Activated naive CD8-positive, alpha-beta T cell treated with anti-CD3 and anti-CD28 coated beads, Interleukin-2, amount 10 ng/mL, durations not matched to agents 7 days and 5 days (primary cell): ENCODE measurements around the gene CA6. TPM values are rescaled to one million over a fixed set of nuclear protein-coding genes. Genes with fewer than 3 reads are reported as not detected.
"Not testable (repeated sequence)": the region's sequence is repeated elsewhere in the genome, so short reads cannot be mapped to it uniquely, and the experiment has no call there.

Experiments
- ATAC-seq: fragments of 150-1000 bp; cut with Tn5 transposase; one replicate; pipeline ENCODE4 v1.10.0; 2021; ENCODE audit warnings: low read depth, moderate library complexity
- POLR2A ChIA-PET: fragments of 350-600 bp; sonication (Branson Sonifier 250); formaldehyde crosslinking; loops from one replicate; lab custom pipeline; 2021; ENCODE audit warnings: antibody characterized with exemption; lab: Charles Lee
- DNase-seq: peaks from one replicate; pipeline ENCODE4 v3.0.0; 2021
- H3K27ac Mint-ChIP-seq: one replicate; pipeline ENCODE4 v1.8.0; 2022; ENCODE audit warnings: mild to moderate bottlenecking, mixed read lengths
- H3K27me3 Mint-ChIP-seq: one replicate; pipeline ENCODE4 v1.8.0; 2022; ENCODE audit warnings: mild to moderate bottlenecking, moderate library complexity, mixed read lengths
- H3K36me3 Mint-ChIP-seq: one replicate; pipeline ENCODE4 v1.8.0; 2021; ENCODE audit warnings: mild to moderate bottlenecking, mixed read lengths
- H3K4me1 Mint-ChIP-seq: one replicate; pipeline ENCODE4 v1.8.0; 2021; ENCODE audit warnings: mixed read lengths
- H3K4me3 Mint-ChIP-seq: one replicate; pipeline ENCODE4 v1.8.0; 2022; ENCODE audit warnings: mild to moderate bottlenecking, moderate library complexity, mixed read lengths
- H3K9me3 Mint-ChIP-seq: one replicate; pipeline ENCODE4 v1.8.0; 2021; ENCODE audit warnings: mixed read lengths
- total RNA-seq, 2 experiments: library from RNA; stranded (reverse); gene quantifications; one replicate each; pipeline ENCODE4 v1.2.3, GENCODE V29; 2021

CA6 gene
- total RNA-seq, 2 experiments from 2014 or later, result 37.3 to 41.8 TPM

DNA sequence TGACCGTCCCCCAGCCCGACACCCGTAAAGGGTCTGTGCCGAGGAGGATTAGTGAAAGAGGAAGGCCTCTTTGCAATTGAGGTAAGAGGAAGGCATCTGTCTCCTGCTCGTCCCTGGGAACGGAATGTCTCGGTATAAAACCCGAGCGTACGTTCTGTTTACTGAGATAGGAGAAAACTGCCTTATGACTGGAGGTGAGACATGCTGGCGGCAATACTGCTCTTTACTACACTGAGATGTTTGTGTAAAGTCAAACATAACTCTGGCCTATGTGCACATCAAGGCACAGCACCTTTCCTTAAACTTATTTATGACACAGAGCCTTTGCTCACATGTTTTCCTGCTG is 56.5 kb downstream of the CA6 start:
- POLR2A ChIA-PET, H3K27ac Mint-ChIP-seq, H3K4me3 Mint-ChIP-seq, H3K27me3 Mint-ChIP-seq, ATAC-seq, H3K36me3 Mint-ChIP-seq, DNase-seq, H3K9me3 Mint-ChIP-seq: not testable (repeated sequence)
- H3K4me1 Mint-ChIP-seq, result peaks cover 17% of the 10 kb centered on the region

DNA sequence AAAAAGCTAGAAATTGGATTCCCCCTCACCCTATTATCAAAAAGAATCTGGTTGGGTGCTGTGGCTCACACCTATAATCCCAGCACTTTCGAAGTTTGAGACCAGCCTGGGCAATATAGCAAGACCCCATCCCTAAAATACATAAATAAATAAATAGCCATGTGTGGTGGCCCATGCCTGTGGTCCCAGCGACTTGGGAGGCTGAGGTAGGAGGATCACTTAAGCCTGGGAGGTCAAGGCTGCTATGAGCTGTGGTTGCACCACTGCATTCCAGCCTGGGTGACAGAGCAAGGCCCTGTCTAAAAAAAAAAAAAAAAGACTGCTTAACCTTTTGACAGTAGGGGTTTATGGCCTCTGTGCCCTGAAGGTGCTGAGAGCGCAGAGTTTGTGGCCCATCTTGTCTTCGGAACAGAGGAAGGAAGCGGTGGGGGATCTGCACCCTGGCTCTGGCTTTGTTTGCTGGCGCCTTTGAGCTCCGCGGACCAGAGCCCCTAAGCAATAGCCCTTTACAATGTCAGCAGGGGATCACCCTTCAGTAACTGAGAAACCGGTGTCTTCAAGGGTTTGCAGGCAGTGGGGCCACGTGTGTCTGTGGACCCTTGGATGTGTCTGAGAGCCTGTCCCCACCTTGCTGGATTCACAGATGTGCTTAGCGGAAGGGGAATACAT is 58.5 kb downstream of the CA6 start:
- POLR2A ChIA-PET, result interaction anchor here (0.7 to 2.9 kb wide), 19 partner anchors 15 to 145 kb away, joined by 3 to 32 read pairs (median 8); partner anchors contain the start of gene ENO1
- Mint-ChIP-seq H3K36me3 (no peaks in the 10 kb centered on the region), H3K4me3 (peak overlapping the region; percentile 77), H3K4me1 (peaks cover 17% of the 10 kb centered on the region), H3K9me3 (no peaks in the 10 kb centered on the region), H3K27me3 (peaks cover 3% of the 10 kb centered on the region), H3K27ac (peak overlapping the region; percentile 81)
- ATAC-seq (peak; percentile 80), DNase-seq (peak; percentile 53)

DNA sequence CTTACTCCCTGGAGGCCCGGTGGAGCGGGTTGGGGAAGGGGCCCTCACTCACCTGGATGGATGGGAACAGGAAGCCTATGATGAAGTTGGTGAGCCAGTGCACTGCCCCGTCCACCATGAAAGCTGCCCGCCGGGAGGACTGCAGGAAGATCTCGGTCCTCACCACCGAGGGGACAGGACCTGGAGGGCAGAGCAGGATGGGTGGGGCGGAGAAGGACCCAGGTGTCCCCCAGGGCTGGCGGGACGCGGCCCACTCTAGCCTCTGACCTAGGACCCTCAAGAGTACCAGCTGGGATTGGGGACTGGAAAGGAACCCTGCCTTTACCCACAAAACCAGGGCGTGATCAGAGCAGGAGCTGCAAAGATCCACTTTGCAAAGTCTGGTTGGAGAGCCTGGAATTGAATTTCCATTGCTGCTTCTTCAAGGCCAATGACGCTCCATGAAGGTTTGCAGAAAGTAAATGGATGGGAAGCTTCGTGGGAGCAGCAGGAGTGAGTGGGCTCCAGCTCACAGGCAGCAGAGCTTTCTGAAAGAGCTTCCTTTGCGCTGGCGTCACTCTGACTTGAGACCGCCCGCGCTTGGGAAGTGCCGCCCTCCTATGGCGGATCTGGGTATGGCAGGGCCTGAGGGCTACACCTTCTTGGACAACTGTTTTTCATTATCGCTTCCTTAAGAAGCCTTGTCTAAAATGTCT is 59.2 kb downstream of the CA6 start:
- DNase-seq (peak; percentile 94), ATAC-seq (peak; percentile 76)
- Mint-ChIP-seq H3K4me1 (peaks cover 17% of the 10 kb centered on the region), H3K4me3 (peak overlapping the region; percentile 77), H3K9me3 (no peaks in the 10 kb centered on the region), H3K27ac (peak overlapping the region; percentile 81), H3K36me3 (no peaks in the 10 kb centered on the region), H3K27me3 (peaks cover 3% of the 10 kb centered on the region)
- POLR2A ChIA-PET, result interaction anchor here (0.6 to 2.9 kb wide), 25 partner anchors 16 to 248 kb away, joined by 3 to 32 read pairs (median 6); partner anchors contain the start of genes CA6 and ENO1

DNA sequence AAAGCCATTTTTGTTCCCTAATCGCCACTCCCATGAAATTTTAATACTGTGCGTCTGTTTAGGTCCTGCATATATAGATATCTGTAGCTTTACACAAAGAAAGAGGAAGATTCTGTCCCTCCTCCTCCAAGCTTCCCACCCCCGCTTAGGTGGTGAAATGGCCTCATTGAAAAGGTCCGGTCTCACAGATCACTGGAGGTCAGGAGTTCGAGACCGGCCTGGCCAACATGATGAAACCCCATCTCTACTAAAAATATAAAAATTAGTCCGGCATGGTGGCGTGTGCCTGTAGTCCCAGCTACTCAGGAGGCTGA is 59.7 kb downstream of the CA6 start:
- Mint-ChIP-seq H3K27ac (no peak overlapping the region), H3K4me1 (peaks cover 17% of the 10 kb centered on the region), H3K9me3 (no peaks in the 10 kb centered on the region), H3K36me3 (no peaks in the 10 kb centered on the region), H3K4me3 (no peak overlapping the region), H3K27me3 (peaks cover 3% of the 10 kb centered on the region)
- POLR2A ChIA-PET, result interaction anchor here (0.6 to 2.9 kb wide), 20 partner anchors 16 to 248 kb away, joined by 3 to 32 read pairs (median 8); partner anchors contain the start of genes CA6 and ENO1
- ATAC-seq (no peak), DNase-seq (no peak)

DNA sequence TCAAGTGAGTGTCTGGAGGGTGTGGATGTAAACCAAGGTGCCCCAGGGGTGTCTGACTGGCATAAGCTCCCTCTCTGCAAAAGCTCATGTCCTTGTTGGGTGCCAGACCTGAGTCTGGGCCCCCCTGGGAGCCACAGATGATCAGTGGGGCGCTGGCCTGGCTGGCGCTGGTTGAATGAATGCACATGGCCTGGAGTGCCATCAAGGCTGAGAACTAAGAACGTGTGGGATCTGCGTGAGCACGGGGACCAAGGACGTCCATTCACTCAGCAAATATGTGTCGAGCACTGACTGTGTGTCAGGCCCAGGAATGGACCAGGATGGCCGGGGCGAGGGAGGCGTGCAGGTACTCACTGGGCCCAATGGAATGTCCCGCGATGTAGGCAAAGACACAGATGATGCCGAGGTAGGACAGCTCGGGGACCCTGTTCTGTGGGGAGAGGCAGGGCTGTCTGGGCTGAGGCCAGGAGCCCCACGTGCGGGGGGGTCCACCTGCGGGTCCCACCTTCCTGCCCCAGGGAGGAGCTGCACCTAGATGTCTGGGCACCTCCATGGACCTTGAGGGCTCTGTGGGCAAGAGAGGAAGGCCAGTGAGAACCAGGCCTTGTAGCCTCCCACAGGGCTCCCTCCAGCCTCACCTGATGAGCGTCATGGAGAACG is 61.4 kb downstream of the CA6 start:
- Mint-ChIP-seq H3K27ac (no peak overlapping the region), H3K9me3 (no peaks in the 10 kb centered on the region), H3K36me3 (no peaks in the 10 kb centered on the region), H3K4me1 (peaks cover 19% of the 10 kb centered on the region), H3K27me3 (peaks cover 8% of the 10 kb centered on the region), H3K4me3 (no peak overlapping the region)
- POLR2A ChIA-PET, result no interaction called here
- DNase-seq (no peak), ATAC-seq (no peak)

DNA sequence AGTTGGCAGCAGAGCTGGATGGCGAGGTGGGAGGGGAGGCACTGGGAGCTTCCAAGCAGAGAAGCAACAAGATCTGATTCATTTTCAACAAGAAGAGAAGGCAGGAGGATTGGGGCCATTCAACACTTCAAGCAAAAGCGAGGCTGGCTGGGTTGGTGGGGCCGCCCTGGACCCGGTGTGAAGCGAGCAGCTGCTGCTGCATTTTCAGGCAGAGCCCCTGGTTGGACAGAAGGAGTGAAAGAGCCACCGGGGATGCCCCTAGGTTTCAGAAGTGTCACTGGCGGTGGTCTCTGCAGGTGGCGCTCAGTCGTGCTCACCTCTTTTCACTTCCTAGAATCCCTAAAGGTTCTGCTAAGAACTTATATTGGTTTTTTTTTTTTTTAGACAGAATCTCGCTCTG is 62.6 kb downstream of the CA6 start:
- Mint-ChIP-seq H3K27ac (no peak overlapping the region), H3K36me3 (no peaks in the 10 kb centered on the region), H3K9me3 (no peaks in the 10 kb centered on the region), H3K4me1 (peaks cover 15% of the 10 kb centered on the region), H3K4me3 (no peak overlapping the region), H3K27me3 (peaks cover 12% of the 10 kb centered on the region)
- POLR2A ChIA-PET, result no interaction called here
- DNase-seq (no peak), ATAC-seq (no peak)

DNA sequence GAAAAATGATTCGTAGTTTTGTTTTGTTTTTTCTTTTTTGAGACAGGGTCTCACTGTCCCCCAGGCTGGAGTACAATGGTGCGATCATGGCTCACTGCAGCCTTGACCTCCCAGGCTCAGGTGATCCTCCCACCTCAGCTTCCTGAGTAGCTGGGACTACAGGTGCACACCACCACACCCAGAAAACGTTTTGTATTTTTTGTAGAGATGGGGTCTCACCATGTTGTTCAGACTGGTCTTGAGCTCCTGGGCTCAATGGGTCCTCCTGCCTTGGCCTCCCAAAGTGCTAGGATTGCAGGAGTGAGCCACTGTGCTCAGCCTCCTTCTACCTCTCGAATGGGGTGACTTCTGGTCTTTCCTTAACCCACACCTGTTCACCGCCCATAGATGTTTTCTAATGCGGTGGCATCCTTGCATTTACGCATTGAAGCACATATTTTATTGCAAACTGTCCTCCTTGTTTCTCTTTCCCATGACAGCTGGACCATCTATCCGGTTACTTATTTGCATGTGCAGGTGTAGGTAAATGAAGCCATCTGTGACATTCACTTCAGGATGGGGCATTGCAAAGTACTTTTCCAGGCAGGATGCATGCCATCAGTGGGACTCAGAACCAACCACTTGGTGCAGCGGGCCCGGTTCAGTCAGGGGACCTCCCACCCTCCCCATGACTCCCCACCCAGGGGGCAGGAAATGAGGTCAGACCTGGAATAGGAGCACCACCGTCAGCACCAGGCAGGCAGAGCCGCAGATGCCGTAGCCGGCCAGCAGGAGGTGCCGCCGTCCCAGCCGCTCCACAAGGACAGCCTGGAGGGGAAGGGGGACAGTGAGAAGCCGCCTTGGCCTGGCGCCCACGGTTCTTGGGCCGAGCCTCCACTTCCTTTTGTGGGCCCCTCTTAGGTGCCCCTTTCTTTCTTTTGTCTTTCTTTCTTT is 64.0 kb downstream of the CA6 start:
- POLR2A ChIA-PET, result no interaction called here
- ATAC-seq, result peak; percentile 31
- Mint-ChIP-seq H3K9me3 (no peaks in the 10 kb centered on the region), H3K36me3 (no peaks in the 10 kb centered on the region), H3K27me3 (peaks cover 12% of the 10 kb centered on the region), H3K4me3 (no peak overlapping the region), H3K27ac (no peak overlapping the region), H3K4me1 (peaks cover 5% of the 10 kb centered on the region)
- peak; percentile 55 for DNase-seq

DNA sequence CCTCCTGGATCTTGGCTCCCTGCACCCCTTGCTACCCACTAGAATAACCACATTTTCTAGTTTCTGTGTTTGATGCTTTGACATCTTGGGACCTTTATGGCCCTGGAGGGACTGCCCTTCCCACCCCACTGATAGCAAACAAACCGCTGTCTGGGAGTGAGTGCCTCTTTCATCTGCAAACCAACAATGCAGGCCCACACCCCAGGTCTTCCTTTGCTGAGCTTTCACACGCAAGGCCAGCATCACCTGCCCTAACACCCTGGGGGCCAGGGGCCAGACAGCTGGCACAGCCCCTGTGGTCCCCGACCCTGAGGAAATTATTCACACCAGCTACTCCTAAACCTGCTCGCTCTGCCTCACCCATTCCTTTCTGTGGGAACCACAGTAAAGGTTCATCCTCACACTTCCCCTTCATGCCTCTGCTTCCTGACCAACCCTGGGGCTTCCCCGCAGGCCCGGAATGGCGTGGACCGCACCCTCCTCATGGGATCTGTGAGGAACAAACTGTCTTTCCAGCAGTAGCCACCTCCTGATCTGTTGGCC is 65.2 kb downstream of the CA6 start:
- H3K36me3 Mint-ChIP-seq, result no peaks in the 10 kb centered on the region
- no peaks in the 10 kb centered on the region for H3K9me3 Mint-ChIP-seq
- POLR2A ChIA-PET, result no interaction called here
- no peak overlapping the region for H3K27ac Mint-ChIP-seq
- H3K4me3 Mint-ChIP-seq, result no peak overlapping the region
- DNase-seq (no peak), ATAC-seq (no peak)
- peaks cover 17% of the 10 kb centered on the region for H3K27me3 Mint-ChIP-seq
- peaks cover 3% of the 10 kb centered on the region for H3K4me1 Mint-ChIP-seq

DNA sequence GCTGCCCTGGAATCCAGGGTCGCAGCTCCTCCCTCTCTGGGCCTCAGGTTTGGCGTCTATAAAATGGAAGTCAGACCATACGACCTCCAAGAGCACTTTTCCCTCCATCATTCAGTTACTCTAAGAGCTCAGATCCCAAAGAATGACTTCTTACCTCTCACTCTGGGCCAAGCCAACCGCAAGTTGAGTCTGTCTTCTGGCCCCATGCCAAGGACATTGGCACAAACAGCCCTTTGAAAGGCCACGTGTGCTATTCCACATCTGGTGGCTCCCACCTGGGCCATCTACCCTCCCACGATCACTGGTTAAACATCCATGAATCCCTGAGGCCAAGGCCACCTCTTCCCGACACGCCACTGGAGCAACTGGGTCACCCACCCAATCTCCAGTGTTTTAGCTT is 68.2 kb downstream of the CA6 start:
- Mint-ChIP-seq H3K27ac (no peak overlapping the region), H3K4me1 (peaks cover 3% of the 10 kb centered on the region), H3K36me3 (no peaks in the 10 kb centered on the region), H3K4me3 (no peak overlapping the region), H3K27me3 (peaks cover 30% of the 10 kb centered on the region), H3K9me3 (no peaks in the 10 kb centered on the region)
- ATAC-seq (no peak), DNase-seq (no peak)
- POLR2A ChIA-PET, result no interaction called here

DNA sequence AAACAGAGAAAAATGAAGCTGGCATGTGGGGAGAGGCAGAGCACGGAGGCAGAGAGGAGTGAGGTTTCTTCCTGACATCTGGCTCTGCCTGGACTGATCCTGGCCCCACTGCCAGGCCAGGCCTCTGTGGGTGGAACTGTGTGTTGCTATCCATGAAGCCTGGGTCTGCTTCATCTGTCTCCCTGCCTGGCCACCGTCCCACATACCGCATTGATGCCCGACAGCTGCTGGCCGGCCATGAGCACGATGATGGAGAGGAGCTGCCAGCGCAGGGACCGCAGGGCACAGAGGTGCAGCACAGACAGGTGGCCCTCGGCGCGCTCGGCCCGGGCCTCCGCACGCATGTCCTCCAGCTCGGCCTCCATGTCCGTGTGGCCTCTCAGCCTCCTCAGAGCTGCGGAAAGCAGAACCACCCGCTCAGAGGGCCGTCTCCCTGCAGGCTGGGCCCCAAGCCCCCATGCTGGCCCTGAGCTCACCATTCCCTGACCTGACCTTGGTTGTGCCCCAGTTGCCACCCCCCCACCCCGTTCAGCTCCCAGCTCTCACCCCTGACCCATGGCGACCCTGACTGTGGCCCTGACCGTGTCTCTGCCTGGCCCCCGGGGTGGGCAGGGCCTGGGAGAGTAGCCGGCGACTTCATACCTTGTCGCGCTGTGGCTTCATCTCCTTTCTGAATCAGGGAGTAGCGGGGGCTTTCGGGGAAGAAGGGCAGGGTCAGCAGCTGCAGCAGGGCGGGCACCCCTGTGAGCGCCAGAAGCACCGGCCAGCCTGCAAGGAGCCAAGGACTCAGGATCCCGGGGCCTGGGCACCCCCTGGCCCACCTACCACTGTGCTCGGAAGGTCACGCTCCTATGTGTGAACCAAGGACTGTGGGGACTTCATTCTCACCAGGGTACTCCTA is 69.1 kb downstream of the CA6 start:
- Mint-ChIP-seq H3K4me1 (peaks cover 3% of the 10 kb centered on the region), H3K27me3 (peaks cover 28% of the 10 kb centered on the region), H3K9me3 (no peaks in the 10 kb centered on the region), H3K36me3 (no peaks in the 10 kb centered on the region), H3K4me3 (no peak overlapping the region), H3K27ac (no peak overlapping the region)
- POLR2A ChIA-PET, result interaction anchor here (0.5 to 0.7 kb wide), 2 partner anchors 44 to 100 kb away, joined by 3 to 8 read pairs; no protein-coding TSS in a partner anchor
- ATAC-seq (no peak), DNase-seq (no peak)

DNA sequence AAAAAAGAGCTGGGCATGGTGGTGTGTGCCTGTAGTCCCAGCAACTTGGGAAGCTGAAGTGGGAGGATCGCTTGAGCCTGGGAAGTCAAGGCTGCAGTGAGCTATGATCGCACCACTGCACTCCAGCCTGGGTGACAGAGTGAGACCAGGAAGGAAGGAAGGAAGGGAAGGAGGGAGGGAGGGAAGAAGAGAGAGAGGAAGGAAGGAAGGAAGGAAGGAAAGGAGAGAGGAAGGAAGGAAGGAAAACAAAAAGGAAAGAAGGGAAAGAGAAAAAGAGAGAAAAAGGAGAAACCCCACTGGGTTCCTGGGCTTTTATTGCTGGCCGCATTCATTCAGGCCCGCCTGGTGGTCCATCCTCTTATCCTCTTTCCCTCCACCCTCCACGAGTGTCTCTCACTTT is 70.8 kb downstream of the CA6 start:
- ATAC-seq (no peak), DNase-seq (no peak)
- H3K4me3 Mint-ChIP-seq, result no peak overlapping the region
- no peak overlapping the region for H3K27ac Mint-ChIP-seq
- no peaks in the 10 kb centered on the region for H3K9me3 Mint-ChIP-seq
- POLR2A ChIA-PET, result interaction anchor here (0.6 kb wide), 1 partner anchor 110 kb away, joined by 3 read pairs; no protein-coding TSS in a partner anchor
- peaks cover 3% of the 10 kb centered on the region for H3K4me1 Mint-ChIP-seq
- H3K27me3 Mint-ChIP-seq, result peaks cover 31% of the 10 kb centered on the region
- H3K36me3 Mint-ChIP-seq, result no peaks in the 10 kb centered on the region

DNA sequence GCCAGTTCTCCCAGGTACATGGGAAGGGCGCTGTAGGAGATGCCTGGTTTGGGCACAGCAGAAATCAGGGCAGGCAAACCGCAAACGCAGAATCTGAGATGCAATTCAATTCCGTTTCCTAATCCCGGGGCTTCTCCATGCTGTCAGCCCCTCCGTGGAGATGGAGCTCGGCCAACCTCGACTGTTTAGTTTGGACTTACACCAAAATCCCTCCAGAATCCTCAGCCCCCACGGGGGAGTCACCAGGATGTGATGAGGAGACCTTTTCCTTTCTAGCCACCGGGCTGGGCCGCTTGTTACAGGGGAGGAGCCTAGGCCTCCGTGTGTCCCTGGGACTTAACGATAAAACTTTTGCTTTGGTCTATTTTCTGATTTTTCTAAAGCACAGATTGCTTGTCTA is 72.7 kb downstream of the CA6 start:
- Mint-ChIP-seq H3K9me3 (no peaks in the 10 kb centered on the region), H3K4me1 (peaks cover 3% of the 10 kb centered on the region), H3K36me3 (no peaks in the 10 kb centered on the region), H3K27me3 (peaks cover 22% of the 10 kb centered on the region), H3K27ac (no peak overlapping the region), H3K4me3 (no peak overlapping the region)
- POLR2A ChIA-PET, result no interaction called here
- ATAC-seq (no peak), DNase-seq (no peak)
